ENCODE measurements around the gene KSR2.

KSR2 gene

DNA sequence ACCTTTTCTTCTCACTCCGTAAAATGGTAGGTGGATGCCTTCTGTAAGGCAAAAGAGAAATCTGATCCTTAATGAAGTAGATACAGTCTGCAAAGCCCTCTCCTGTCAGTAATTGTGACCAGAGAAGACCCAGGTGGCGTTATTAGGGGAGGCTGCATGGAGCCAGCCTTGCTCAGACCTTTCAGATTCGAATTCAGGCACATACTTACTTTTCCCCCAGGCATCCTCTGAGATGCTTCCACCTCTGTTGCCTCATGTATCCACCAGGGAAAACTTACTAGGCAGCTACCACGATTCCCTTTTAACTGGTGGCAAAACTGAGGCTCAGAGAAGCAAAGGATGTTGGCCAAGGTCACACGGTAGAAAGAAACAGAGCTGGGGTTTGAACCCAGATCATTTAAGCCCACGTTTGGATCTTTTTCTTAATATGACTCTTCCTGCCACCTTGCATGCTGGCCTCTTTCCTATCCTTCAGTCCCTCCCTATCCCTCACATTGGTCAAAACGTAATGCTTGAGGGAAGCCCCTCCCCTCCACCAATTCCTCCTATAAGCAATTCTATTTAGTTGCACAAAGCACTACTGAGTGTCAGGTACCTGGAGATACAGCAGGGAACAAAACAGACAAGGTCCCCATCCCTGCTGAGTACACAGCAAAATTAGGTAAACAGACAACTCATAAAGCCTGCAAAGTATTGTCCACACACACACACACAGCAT lies 179.4 kb downstream of the KSR2 start:
- no peak overlapping the region for H3K4me3 ChIP-seq (ENCODE audit: low read depth, low read length)
- TF ChIP-seq, protein P1, sequence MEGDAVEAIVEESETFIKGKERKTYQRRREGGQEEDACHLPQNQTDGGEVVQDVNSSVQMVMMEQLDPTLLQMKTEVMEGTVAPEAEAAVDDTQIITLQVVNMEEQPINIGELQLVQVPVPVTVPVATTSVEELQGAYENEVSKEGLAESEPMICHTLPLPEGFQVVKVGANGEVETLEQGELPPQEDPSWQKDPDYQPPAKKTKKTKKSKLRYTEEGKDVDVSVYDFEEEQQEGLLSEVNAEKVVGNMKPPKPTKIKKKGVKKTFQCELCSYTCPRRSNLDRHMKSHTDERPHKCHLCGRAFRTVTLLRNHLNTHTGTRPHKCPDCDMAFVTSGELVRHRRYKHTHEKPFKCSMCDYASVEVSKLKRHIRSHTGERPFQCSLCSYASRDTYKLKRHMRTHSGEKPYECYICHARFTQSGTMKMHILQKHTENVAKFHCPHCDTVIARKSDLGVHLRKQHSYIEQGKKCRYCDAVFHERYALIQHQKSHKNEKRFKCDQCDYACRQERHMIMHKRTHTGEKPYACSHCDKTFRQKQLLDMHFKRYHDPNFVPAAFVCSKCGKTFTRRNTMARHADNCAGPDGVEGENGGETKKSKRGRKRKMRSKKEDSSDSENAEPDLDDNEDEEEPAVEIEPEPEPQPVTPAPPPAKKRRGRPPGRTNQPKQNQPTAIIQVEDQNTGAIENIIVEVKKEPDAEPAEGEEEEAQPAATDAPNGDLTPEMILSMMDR (IDR thresholded peaks at IDR 0.05; ENCODE audit: low read depth, low read length) = no peak

GRCh38 chr12:117778656-117779055 lies 190.1 kb downstream of the KSR2 start:
- TF ChIP-seq, protein P1 (IDR thresholded peaks at IDR 0.05; ENCODE audit: low read depth, low read length) = no peak
- no peak overlapping the region for H3K4me3 ChIP-seq (ENCODE audit: low read depth, low read length)

DNA sequence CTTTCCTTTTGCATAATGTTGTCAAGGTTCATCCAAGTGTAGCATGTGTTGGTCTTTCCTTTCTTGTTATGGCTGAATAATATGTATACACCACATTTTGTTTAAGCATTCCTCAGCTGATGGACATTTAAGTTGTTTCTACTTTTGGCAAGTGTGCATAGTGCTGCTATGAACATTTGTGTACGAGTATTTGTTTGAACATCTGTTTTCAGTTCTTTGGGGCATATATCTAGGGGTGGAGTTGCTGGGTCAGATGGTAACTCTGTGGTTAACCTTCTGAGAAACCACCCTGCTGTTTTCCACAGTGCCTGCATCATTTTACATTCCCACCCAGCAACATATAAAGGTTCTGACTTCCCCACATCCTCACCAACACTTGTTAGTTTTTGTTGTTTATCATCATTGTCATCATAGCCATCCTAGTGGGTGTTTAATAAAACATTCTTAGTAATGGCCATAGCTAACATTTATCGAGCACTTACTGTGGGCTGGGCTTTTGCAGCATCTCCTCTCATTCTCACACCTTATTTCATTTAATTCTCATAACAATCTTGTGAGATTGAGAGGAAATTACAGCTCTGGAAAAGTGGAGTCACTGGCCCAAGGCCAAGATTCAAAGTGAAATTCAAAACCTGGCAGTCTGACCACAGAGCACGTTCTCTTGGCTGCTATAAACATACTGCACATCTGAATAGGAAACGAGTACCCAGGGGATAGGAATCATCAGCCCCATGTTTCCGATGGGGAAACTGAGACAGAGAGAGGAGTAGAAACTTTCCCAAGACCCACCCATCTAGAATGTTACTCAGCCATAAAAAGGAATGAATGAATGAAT lies 193.6 kb downstream of the KSR2 start:
- TF ChIP-seq, protein P1 (IDR thresholded peaks at IDR 0.05; ENCODE audit: low read depth, low read length) = no peak

GRCh38 chr12:117768860-117769259 lies 199.9 kb downstream of the KSR2 start:
- TF ChIP-seq, protein P1 (IDR thresholded peaks at IDR 0.05; ENCODE audit: low read depth, low read length) = no peak
- no peak overlapping the region for H3K4me3 ChIP-seq (ENCODE audit: low read depth, low read length)

More for the DNA sequence above, 193.6 kb downstream of the KSR2 start:
- no peak overlapping the region for H3K4me3 ChIP-seq (ENCODE audit: low read depth, low read length)

DNA sequence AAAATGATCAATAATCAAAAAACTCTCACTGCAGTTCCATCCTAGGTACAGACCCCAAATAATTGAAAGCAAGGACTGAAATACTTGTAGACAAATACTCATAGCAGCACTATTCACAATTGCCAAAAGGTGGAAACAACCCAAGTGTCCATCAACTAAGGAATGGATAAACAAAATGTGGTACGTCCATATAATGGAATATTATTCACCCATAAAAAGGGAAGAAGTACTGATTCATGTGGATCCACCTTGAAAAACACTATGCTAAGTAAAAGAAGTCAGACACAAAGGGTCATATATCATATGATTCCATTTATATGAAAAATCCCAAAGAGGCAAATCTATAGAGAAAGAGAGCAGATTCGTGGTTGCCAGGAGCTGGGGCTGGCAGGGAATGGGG lies 202.8 kb downstream of the KSR2 start:
- TF ChIP-seq, protein P1 (IDR thresholded peaks at IDR 0.05; ENCODE audit: low read depth, low read length) = no peak
- no peak overlapping the region for H3K4me3 ChIP-seq (ENCODE audit: low read depth, low read length)

GRCh38 chr12:117762143-117762542 lies 206.6 kb downstream of the KSR2 start:
- no peak overlapping the region for H3K4me3 ChIP-seq (ENCODE audit: low read depth, low read length)
- TF ChIP-seq, protein P1 (IDR thresholded peaks at IDR 0.05; ENCODE audit: low read depth, low read length) = no peak
